AG09309 (cell line): ENCODE data around the gene DCAF11.

ENCODE experiments used
- DNase-seq: peaks from one replicate; pipeline ENCODE4 v3.0.0-alpha.2; 2010; ENCODE audit warnings: low read depth
- H3K4me3 ChIP-seq: 2 replicates; pipeline ENCODE4 v1.5.1; 2011; ENCODE audit warnings: mild to moderate bottlenecking, low read depth, low read length, moderate library complexity; ENCODE audit not compliant: control insufficient read depth
- TF ChIP-seq, protein P1 (sequence below): IDR thresholded peaks from 2 replicates; pipeline ENCODE4 v1.5.1; 2011; ENCODE audit warnings: mild to moderate bottlenecking, low read depth, low read length, inconsistent platforms; ENCODE audit not compliant: insufficient read depth, control insufficient read depth; ENCODE audit errors: missing control alignments

The DCAF11 gene

DNA sequence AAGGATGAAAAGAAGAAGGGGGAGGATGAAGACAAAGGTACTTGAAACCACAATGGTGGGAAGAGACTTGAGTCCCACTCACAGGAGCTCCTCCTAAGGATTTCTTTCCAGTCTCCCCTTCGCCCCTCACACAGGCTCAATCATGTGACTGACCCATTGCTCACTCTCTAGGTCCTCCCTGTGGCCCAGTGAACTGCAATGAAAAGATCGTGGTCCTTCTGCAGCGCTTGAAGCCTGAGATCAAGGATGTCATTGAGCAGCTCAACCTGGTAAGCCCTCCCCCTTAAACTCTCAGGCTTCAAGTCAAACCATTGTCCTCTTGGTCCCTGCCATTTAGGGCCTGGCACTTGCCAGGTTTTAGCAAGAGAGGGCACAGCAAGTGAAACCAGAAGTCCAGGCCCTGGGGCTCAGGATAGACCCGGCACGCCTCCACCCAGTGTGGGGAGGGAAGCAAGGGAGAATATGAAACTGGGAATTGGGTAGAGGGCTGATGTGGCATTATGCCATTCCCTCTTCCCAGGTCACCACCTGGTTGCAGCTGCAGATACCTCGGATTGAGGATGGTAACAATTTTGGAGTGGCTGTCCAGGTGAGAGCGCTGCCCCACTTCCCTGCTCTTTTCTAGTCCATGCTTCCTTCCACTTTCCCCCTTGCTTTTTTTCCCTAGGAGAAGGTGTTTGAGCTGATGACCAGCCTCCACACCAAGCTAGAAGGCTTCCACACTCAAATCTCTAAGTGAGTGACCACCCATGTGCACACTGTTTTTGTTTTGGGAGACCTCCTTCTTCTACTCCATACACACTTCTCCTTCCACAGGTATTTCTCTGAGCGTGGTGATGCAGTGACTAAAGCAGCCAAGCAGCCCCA, 23.2 kb downstream of the DCAF11 start:
- DNase-seq = no peak
- H3K4me3 ChIP-seq = no peak overlapping the region
- TF ChIP-seq, protein P1, sequence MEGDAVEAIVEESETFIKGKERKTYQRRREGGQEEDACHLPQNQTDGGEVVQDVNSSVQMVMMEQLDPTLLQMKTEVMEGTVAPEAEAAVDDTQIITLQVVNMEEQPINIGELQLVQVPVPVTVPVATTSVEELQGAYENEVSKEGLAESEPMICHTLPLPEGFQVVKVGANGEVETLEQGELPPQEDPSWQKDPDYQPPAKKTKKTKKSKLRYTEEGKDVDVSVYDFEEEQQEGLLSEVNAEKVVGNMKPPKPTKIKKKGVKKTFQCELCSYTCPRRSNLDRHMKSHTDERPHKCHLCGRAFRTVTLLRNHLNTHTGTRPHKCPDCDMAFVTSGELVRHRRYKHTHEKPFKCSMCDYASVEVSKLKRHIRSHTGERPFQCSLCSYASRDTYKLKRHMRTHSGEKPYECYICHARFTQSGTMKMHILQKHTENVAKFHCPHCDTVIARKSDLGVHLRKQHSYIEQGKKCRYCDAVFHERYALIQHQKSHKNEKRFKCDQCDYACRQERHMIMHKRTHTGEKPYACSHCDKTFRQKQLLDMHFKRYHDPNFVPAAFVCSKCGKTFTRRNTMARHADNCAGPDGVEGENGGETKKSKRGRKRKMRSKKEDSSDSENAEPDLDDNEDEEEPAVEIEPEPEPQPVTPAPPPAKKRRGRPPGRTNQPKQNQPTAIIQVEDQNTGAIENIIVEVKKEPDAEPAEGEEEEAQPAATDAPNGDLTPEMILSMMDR = no peak

DNA sequence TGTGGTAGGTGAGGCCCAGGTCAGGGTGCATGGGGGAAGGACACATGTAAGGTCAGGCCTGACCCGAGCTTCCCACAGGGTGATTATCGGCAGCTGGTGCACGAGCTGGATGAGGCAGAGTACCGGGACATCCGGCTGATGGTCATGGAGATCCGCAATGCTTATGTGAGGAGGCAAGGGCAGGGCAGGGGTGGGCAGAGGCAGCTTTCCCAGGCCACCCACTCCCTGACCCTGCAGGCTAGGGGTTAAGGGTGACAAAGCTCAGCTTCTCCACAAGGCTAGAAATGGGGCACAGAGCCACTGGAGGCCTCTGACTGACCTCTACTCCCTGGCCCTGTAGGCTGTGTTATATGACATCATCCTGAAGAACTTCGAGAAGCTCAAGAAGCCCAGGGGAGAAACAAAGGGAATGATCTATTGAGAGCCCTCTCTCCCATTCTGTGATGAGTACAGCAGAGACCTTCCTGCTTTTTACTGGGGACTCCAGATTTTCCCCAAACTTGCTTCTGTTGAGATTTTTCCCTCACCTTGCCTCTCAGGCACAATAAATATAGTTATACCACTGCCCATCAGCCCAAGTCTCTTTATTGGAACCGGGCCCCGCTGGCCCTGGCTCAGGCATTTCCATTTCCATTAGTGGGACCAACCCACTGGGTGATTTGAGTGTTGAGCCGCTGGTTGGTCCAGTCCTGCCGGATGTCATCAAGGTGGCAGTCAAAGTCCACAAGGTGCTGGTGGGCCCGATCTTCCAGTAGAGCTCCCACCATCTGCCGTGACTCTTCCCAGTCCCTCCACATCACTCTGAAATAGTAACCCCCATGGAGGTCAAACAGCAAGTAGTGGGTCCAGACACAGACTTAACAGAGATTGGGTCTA, 24.1 kb downstream of the DCAF11 start:
- H3K4me3 ChIP-seq = no peak overlapping the region
- DNase-seq = no peak
- TF ChIP-seq, protein P1 = no peak

- TF ChIP-seq, protein P1 = no peak
- peak overlapping the region; percentile 9 for H3K4me3 ChIP-seq
- no peak for DNase-seq
Measured at GRCh38 chr14:24139272-24139934, 24.8 kb downstream of the DCAF11 start.

- H3K4me3 ChIP-seq = peak within 1 kb of the TSS; percentile 99
- TF ChIP-seq, protein P1 = peak; percentile 43
Measured at GRCh38 chr14:24141097-24141880, 26.7 kb downstream of the DCAF11 start, which contains the start of gene EMC9. Gene EMC9, minus strand, starts transcription at chr14:24141591. Its CDS starts 287 bp downstream, at chr14:24141304.

DNA sequence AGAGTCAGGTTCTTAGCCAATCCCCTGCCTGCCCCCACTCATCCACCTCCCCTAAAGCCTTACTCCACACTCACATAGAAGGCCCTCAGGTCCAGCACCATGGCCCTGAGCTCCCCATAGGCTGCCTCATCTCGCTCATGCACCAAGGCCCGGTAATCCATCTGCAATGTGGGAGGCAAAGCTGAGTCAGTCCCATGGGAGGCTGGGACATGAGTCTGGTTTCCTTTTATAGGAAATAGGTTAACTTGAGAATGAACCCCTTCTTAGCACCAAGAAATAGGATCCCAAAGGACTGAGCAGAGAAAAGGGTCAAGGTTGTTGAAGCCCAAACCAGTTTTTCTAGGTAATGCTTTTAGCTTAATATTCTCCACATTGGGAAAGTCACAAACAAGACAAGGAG, 28.9 kb downstream of the DCAF11 start:
- no peak for DNase-seq
- TF ChIP-seq, protein P1 = no peak
- H3K4me3 ChIP-seq = no peak overlapping the region

More at GRCh38 chr14:24141097-24141880, 26.7 kb downstream of the DCAF11 start, which contains the start of gene EMC9:
- DNase-seq = peak; percentile 95
